ENCODE measurements around the gene EYS.
"Not testable (repeated sequence)": the region's sequence is repeated elsewhere in the genome, so short reads cannot be mapped to it uniquely, and the experiment has no call there.

DNA sequence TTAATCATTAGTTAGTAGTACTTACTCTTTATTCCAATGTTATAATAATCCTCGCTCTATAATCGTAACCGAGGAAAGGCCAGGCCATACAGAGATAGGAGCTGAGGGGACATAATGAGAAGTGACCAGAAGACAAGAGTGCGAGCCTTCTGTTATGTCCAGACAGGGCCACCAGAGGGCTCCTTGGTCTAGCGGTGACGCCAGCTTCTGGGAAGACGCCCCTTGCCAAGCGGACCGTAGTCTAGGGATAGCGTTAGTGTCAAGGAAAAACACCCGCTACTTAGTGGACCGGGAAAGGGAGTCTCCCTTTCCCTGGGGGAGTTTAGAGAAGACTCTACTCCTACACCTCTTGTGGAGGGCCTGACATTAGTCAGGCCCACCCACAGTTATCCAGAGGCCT, 1237.6 kb downstream of the EYS start:
- TF ChIP-seq, protein P1, sequence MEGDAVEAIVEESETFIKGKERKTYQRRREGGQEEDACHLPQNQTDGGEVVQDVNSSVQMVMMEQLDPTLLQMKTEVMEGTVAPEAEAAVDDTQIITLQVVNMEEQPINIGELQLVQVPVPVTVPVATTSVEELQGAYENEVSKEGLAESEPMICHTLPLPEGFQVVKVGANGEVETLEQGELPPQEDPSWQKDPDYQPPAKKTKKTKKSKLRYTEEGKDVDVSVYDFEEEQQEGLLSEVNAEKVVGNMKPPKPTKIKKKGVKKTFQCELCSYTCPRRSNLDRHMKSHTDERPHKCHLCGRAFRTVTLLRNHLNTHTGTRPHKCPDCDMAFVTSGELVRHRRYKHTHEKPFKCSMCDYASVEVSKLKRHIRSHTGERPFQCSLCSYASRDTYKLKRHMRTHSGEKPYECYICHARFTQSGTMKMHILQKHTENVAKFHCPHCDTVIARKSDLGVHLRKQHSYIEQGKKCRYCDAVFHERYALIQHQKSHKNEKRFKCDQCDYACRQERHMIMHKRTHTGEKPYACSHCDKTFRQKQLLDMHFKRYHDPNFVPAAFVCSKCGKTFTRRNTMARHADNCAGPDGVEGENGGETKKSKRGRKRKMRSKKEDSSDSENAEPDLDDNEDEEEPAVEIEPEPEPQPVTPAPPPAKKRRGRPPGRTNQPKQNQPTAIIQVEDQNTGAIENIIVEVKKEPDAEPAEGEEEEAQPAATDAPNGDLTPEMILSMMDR (conservative IDR thresholded peaks at IDR 0.05) = peak; percentile 73
- not testable (repeated sequence) for TF ChIP-seq ZFX (IDR thresholded peaks at IDR 0.05)

Measured in C4-2B (cell line).